Measurements from ENCODE around the gene MED17.

The MED17 gene, protein sequence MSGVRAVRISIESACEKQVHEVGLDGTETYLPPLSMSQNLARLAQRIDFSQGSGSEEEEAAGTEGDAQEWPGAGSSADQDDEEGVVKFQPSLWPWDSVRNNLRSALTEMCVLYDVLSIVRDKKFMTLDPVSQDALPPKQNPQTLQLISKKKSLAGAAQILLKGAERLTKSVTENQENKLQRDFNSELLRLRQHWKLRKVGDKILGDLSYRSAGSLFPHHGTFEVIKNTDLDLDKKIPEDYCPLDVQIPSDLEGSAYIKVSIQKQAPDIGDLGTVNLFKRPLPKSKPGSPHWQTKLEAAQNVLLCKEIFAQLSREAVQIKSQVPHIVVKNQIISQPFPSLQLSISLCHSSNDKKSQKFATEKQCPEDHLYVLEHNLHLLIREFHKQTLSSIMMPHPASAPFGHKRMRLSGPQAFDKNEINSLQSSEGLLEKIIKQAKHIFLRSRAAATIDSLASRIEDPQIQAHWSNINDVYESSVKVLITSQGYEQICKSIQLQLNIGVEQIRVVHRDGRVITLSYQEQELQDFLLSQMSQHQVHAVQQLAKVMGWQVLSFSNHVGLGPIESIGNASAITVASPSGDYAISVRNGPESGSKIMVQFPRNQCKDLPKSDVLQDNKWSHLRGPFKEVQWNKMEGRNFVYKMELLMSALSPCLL

DNA sequence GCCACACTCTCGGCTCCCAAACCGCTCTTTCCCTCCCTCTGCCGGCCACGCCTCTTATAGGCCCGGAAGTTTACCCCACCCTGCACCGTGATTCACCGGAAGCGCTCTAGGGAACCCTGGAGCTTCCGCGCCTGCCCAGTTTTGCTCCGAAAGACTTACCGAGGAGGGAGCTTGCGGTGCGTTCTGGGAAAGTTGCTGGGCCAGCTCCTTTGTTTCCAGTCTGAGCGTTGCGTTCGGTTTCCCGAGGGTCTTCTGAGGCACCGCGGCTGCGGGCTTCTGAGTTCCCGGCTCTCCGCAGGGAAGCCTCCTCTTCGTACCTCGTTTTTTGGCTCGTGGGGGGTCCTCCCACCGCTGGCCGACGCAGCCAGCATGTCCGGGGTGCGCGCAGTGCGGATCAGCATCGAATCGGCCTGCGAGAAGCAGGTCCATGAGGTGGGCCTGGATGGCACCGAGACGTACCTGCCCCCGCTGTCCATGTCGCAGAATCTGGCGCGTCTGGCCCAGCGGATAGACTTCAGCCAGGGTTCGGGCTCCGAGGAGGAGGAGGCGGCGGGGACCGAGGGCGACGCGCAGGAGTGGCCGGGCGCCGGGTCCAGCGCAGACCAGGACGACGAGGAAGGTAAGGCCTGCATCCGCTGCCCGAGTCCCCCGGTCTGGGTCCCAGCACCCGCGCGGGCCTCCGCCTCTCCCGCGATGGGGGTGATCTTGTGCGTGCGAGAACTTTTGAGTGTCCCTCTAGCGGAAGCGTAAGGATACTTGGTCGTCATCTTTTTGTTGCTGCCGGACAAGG, at the start of gene MED17:
Gene MED17, plus strand, starts transcription at position 138 of the 790 bp plus-strand sequence. Its CDS starts 232 bp downstream, at position 370.
- DNase-seq (ENCODE audit: low spot score), result peak; percentile 97

DNA sequence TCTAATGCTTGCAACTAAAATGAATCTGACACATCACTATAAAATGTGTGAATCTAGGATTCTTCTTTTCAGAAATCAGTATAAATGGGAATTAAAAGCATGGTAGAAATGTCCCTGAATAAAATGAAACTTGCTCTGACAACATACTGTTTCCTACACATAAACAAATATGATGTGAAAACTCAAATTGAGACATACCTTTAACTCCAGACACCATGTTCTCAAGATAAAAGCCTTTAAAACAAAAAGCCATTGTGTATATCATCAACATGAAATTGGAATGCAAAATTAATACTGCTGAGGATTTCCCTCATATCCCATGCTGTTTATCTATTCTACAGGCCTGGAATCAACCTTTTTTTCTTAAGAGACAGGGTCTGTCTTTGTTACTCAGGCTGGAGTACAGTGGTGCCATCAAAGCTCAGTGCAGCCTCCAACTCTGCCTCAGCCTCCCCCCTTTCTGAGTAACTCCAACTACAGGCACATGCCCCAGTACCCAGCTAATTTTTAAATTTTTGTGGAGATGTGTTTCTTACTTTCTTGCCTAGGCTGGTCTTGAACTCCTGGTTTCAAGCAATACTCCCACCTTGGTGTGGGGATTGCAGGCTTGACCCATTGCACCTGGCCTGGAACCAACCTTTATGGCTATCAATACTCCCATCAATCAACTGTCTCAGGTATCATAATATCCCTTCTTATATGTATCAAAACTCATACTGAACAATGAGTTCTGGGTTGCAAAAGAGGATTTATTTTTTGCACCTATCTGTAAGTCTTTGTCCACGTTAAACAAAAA, 49.5 kb upstream of the MED17 start:
- no peak for DNase-seq (ENCODE audit: low spot score)

DNA sequence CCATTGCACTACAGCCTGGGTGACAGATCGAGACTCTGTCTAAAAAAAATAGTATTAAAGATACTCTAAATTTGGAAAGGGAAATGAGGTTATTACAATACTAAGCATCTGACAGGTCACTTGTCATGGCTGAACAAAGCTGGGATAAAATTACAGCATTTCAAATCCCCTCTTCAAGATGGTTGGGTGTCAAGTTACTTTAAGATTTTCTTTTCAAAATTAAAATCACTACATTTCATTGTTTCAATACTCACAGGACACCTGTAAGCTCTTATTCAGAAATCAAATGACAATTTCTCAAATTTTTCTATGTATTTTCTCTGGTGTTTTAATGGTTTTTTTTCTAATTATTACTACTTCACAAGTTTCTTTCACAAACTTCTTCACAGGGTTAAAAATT, 48.5 kb upstream of the MED17 start:
- no peak for DNase-seq (ENCODE audit: low spot score)

DNA sequence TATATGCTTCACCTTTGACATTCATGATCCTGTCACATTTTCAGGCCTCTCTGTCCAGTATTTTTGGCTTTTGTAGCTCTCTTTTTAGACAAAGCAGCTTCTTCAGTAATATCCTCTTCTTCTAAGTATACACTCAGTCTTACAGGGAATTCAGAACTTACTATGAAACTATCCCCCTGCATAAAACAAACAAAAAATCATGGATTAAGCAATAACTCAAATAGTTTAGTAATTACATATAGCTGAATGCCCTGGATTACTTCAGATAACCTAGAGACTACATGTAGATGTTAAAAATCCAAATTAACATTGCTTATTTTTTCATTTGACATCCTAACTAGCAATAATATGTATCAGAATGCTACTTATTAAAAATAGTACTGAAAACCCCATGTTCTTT, 48.0 kb upstream of the MED17 start:
- DNase-seq (ENCODE audit: low spot score), result no peak

DNA sequence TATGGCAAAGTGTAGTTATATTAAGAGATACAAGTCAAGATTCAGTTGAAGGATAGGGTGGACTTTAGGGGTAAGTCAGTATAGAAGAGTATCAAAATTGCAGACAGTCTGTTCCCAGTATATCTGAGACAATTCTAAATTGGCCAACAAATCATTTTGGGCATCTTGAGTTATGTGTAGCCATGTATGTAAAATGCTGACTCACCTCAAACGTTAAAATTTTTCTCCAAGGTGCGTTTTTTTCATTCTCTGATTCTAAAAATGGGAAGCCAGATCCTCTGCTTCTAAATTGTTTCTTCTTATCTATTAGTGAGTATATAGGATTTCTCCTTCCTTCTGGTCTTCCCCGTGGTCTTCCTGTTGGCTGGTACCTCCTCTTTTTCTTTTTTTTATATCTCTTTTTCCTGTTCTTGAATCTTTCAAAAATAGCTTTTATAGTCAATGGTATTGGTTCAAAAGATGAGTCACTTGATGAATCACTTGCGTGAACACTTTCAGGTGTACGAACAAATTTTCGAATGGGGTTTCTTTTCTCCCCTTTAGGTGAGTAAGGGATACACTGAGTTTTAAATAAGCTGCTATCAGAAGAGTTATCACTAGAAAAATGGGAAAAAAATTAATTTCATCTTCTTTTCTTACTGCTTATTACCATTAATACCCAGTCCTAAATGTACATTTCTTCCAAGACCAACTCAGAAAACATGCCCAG, 46.0 kb upstream of the MED17 start:
- no peak for DNase-seq (ENCODE audit: low spot score)

DNA sequence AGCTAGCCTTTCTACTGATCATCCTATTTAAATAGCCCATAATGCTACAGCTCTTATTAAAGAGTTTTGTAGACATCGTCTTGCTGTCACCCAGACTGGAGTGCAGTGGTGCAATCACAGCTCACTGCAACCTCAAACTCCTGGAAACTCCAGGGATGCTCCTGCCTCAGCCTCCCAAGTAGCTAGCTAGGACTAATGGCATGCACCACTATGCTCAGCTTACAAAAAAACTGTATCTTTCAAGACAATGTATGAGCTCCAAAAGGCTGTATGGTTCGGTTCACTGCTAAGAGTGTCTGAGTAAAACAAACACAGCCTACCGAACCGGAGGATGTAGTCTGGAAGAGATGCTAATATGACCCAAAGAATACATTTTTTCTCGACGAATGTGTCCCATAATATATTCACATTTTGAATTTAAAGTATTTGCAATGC, 45.4 kb upstream of the MED17 start:
- no peak for DNase-seq (ENCODE audit: low spot score)

DNA sequence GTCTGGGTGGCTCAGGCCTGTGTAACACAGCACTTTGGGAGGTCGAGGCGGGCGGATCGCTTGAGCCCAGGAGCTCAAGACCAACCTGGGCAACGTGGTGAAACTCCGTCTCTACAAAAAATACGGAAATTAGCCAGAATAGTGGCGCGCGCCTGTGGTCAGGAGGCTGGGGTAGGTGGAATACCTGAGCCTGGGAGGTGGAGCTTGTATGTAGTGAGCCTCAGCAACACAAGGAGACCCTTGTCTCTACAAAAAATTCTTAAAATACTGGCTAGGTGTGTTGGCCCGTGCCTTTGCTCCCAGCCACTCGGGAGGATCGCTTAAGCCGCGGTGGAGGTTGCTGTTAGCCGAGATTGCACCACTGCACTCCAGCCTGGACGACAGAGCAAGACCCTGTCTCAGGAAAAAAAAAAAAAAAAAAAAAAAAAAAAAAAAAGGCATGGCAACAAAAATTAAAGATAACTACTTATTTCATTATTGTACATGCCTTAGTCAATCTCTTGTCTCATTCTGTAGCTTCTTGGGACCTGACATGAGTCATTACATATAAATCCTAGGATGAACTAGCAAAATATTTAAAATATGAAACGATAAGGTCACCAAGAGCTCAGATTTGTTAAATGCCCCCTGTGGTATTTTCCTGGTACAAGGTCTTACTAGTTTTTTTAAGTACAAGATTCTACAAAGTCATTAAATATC, 43.9 kb upstream of the MED17 start:
- DNase-seq (ENCODE audit: low spot score), result no peak

DNA sequence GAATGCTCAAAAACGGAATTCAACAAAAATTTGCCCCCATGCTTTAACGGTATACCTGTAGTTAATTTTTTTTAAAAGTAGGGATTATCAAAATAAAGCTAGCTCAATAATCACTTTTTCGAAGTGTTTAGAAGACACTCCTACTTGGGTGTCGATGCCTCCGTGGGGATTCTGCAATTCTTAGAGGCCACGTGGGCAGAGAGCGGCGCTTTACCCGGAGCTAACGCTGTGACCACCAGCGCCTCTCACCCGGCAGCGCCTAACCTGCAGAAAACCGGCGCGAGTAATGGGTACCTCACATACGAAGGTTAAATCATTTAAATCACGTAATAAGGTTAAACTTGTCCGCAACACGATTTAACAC, 43.4 kb upstream of the MED17 start:
- DNase-seq (ENCODE audit: low spot score), result peak; percentile 55

DNA sequence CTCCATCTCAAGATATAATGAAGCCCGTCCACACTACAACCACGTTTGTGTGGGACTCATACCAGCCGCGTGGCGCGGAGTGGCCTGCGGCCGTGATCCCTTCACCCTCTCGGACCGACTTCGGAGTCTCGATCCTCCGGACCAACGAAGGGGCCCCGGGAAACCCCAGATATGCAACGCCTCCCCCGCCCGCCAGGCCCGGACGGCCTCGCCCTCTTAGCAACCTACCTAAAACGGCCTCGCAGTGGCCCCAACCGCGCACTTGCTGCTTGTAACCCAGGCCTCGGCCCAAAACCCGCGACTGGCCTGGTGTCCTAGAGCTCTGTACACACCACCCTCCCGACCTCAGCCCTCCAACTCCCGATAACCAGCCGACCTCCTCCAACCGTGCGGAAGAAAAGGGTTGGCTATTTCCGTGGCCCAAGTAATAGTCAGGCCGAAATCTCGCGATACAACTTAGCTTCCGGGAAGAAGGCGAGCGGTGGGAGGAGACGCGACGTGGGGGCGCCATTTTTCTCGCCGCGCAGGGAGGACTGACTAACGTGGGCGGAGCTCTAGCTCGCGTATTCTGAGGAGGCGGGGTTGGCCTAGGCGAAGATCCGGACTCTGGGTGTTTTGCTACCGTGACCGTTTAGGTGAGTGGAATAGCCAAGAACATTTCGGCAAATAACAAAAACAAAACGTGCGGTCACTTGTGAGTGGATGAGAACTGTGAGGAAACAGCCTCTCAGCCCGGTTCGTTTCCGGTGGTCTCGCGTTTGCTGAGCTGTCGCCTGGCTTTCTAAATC, 42.8 kb upstream of the MED17 start, which contains the start of the genes C11orf54 and TAF1D:
Gene C11orf54, plus strand, starts transcription at position 579 of the 788 bp plus-strand sequence. CDS start 5,722 bp downstream, outside the sequence.
Gene TAF1D, minus strand, starts transcription at position 402 of the 788 bp plus-strand sequence. CDS start 2,191 bp downstream, outside the sequence.
- DNase-seq (ENCODE audit: low spot score), result peak; percentile 99

DNA sequence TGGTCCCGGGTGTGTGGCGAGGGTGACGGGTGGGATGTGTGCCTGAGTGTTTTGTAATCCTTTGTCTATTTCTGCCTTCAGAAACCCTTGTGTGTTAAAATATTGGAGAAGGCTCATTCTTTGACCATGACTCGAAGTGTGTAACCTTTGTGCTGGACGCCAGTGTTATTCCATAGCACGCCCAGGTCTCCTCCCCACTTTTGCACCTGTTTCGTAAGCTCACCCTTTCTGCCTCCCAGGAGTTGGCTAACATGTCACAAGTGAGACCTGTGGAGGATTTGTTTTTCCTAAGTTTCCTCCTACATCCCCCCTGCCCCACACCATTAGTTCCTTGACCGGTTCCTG, 42.2 kb upstream of the MED17 start:
- DNase-seq (ENCODE audit: low spot score), result peak; percentile 68

DNA sequence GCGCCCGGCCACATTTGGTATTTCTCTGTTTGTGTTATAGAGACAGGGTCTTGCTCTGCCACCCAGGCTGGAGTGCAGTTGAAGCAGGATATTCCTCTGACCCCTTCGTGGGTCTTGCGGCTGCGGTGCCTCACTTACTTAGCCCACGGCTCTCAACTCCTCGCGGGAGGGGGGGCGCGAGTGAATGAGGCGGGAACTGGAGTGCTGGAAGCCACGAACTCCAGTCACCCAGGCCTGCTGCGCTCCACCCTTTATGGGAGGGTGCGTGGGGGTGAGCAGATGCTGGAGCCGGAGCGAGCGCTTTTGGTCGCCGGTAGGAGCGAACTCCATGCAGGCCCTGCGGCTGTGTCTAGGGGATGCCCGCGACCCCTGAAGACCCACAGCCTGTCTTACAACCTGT, 40.8 kb upstream of the MED17 start:
- no peak for DNase-seq (ENCODE audit: low spot score)

DNA sequence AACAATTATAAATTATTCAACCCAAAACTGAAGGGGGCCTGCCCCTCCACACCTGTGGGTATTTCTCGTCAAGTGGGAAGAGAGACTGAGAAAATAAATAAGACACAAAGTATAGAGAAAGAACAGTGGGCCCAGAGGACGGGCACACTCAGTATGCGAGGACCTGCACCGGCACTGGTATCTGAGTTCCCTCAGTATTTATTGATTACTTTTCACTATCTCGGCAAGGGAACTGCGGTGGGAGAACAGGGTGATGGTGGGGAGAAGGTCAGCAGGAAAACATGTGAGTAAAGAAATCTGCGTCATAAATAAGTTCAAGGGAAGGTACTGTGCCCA, 39.4 kb upstream of the MED17 start:
- no peak for DNase-seq (ENCODE audit: low spot score)

DNA sequence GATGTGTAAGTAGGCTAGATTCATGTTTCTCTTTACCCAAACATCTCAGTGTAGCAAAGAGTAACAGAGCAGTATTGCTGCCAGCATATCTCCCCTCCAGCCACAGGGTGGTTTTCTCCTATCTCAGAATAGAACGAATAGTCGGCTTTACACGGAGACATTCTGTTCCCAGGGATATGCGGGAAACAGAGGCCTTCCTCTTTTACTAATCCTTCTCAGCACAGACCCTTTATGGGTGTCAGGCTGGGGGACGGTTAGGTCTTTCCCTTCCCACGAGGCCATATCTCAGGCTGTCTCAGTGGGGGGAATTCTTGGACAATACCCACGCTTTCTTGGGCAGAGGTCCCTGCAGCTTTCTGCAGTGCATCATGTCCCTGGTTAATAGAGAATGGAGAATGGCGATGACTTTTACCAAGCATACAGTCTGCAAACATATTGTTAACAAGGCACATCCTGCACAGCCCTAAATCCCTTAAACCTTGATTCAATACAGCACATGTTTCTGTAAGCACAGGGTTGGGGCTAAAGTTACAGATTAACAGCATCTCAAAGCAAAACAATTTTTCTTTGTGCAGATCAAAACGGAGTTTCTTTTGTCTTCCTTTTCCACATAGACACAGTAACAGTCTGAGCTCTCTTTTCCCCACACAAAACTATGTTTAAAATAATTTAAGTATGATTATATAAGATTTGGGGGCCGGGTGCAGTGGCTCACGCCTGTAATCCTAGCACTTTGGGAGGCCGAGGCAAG, 38.9 kb upstream of the MED17 start:
- peak; percentile 31 for DNase-seq (ENCODE audit: low spot score)

DNA sequence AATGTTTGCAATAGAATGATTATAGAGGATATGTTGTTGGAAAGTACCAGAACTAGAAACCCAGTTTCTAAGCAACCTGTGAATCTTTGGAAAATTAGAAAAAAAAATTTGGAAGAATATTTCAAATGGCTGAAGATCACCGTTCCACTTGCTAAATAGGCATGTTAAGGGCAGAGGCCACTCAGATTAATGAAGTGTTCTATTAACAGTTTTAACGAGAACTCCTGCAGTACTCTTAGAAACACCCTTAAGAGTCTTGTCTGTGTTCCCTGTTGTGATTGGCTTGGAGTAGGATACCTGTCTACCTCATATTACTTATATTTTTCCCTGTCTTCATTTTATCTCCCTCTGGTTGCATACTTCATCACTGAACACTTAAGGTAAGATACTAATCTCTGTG, 38.0 kb upstream of the MED17 start:
- no peak for DNase-seq (ENCODE audit: low spot score)

DNA sequence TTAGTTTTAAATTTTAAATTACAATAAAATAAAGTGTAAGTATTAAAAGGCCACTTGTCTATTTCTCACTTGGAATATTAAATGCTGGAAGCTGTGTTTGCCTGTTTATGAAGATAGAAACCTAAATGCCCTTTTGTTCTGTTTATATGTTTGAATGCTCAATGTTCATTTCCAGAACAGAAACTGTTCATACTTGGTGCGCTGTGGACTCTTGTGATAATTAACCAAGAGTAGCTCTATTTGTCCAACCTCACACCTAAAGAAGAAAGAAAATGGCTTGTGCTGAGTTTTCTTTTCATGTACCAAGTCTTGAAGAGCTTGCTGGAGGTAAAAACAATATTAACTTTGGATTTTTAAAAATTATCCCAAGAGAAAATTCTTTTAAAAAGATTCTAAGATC, 37.0 kb upstream of the MED17 start:
- no peak for DNase-seq (ENCODE audit: low spot score)

DNA sequence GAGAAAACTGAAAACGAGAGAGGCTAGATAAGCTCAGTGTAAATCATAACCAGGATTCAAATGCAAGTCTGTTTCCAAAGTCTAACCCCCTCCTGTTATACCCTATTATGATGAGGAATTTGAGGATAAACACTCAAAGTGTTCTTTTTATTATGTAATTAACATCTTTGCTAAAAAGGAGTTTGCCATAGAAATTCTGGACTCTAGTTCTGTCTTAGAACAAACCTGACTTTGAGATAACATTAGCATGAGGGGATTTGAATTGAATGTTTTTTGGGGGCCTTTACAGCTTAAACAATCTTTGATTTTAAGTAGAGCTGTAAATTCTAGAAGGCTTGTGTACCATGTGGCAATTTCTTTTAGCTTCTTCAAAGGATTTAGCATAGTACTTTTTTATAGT, 33.1 kb upstream of the MED17 start:
- DNase-seq (ENCODE audit: low spot score), result no peak

DNA sequence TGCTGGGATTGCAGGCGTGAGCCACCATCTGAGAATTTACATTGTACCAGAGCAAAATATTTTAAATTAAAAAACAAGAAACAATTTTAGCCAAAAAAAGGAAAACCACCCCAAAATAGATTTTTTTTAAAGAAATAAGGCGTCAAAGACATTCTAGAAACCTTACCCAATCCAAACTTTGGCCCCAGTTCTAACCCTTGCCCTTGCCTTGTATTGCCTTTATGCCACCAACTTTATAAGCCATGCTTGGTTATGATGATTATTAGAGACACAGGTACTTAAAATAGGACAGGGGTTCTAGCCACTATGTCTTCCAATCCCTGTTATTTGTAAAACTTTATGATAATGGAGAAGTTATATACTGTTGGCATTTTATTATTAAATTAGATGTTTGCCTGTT, 30.8 kb upstream of the MED17 start:
- DNase-seq (ENCODE audit: low spot score), result no peak

DNA sequence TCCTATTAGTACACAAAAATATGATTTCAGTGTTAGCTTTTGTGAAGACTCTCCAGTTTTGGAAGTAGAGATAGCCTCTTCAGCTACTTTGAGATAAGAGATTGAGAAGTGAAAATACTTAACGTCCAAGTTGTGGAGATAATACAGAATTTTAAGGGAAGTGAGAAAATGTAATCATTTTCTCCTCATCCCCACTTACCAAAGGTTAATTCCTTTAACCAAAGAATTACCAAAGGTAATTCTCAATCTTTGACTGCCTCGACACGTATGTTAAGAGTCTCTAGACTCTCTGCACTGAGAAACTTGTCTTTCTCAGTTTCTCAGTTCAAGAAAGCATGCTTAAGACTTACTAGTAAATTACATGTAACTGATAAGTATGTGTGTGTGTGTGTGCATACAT, 27.3 kb upstream of the MED17 start:
- no peak for DNase-seq (ENCODE audit: low spot score)

DNA sequence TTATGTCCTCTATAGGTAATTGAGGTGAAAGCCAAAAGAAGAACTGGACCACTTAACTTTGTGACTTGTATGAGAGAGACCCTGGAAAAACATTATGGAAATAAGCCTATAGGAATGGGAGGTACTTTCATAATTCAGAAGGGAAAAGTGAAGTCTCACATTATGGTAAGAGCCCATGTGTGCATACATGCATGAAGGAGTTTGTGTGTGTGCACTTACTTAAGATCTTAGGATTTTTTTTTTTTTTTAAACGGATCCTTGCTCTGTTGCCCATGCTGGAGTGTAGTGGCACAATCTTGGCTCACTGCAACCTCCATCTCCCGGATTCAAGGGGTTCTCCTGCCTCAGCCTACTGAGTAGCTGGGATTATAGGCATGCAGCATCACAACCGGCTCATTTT, 26.8 kb upstream of the MED17 start:
- no peak for DNase-seq (ENCODE audit: low spot score)
